WTC11 (cell line): Measurements from ENCODE around the gene STK32C. TPM values are rescaled to one million over a fixed set of nuclear protein-coding genes. Genes with fewer than 3 reads are reported as not detected.

Experiments used
- ATAC-seq: fragments of 200-7000 bp; cut with Tn5 transposase; 2 replicates; pipeline ENCODE4 v1.10.0; 2021; ENCODE audit warnings: mild to moderate bottlenecking, moderate library complexity
- CTCF ChIA-PET: fragments of 300-600 bp; sonication (Branson Sonifier 250); formaldehyde crosslinking; loops from one replicate; lab custom pipeline; 2021; ENCODE audit warnings: antibody characterized with exemption; lab: Charles Lee
- POLR2A ChIA-PET: fragments of 350-600 bp; sonication (Branson Sonifier 250); formaldehyde crosslinking; loops from one replicate; lab custom pipeline; 2021; ENCODE audit warnings: antibody characterized with exemption; lab: Charles Lee
- DNase-seq: peaks from one replicate; pipeline ENCODE4 v3.0.0; 2021; ENCODE audit warnings: low spot score
- H3K27ac Mint-ChIP-seq: 2 replicates; pipeline ENCODE4 v1.8.0; 2021; ENCODE audit warnings: mixed read lengths
- H3K27me3 Mint-ChIP-seq: 2 replicates; pipeline ENCODE4 v1.8.0; 2021; ENCODE audit warnings: low read depth, mild to moderate bottlenecking, moderate library complexity, mixed read lengths
- H3K36me3 Mint-ChIP-seq: 2 replicates; pipeline ENCODE4 v1.8.0; 2021; ENCODE audit warnings: mixed read lengths
- H3K4me1 Mint-ChIP-seq: 2 replicates; pipeline ENCODE4 v1.8.0; 2022; ENCODE audit warnings: mixed read lengths
- H3K4me3 Mint-ChIP-seq: 2 replicates; pipeline ENCODE4 v1.8.0; 2021; ENCODE audit warnings: mild to moderate bottlenecking, moderate library complexity, mixed read lengths
- H3K9me3 Mint-ChIP-seq: 2 replicates; pipeline ENCODE4 v1.8.0; 2021; ENCODE audit warnings: mixed read lengths
- CREM ChIP-seq: sonication (generic); formaldehyde crosslinking; IDR thresholded peaks from 2 replicates; pipeline ENCODE4 v1.8.1; 2022; ENCODE audit warnings: mild to moderate bottlenecking, missing genetic modification reagents, moderate library complexity
- FOXP1 ChIP-seq: sonication (generic); formaldehyde crosslinking; IDR thresholded peaks from 2 replicates; pipeline ENCODE4 v1.8.0; 2022; ENCODE audit warnings: missing genetic modification reagents, mild to moderate bottlenecking, moderate library complexity, borderline replicate concordance
- GRHL2 ChIP-seq: fragments of 250-450 bp; sonication (Bioruptor Pico); IDR thresholded peaks from 2 replicates; pipeline ENCODE4 v1.8.0; 2022; ENCODE audit warnings: mild to moderate bottlenecking, moderate library complexity; ENCODE audit not compliant: insufficient replicate concordance, severe bottlenecking
- GTF2I ChIP-seq: fragments of 250-450 bp; sonication (Bioruptor Pico); conservative IDR thresholded peaks from 2 replicates; pipeline ENCODE4 v1.4.0; 2021; ENCODE audit warnings: mild to moderate bottlenecking
- JAZF1 ChIP-seq: fragments of 250-450 bp; sonication (Bioruptor Pico); IDR thresholded peaks from 2 replicates; pipeline ENCODE4 v1.9.0; 2021; ENCODE audit warnings: moderate library complexity, mild to moderate bottlenecking, inconsistent platforms
- JUN ChIP-seq: sonication (generic); formaldehyde crosslinking; IDR thresholded peaks from 2 replicates; pipeline ENCODE4 v1.8.0; 2023; ENCODE audit warnings: mild to moderate bottlenecking, missing genetic modification reagents
- KAT7 ChIP-seq: sonication (generic); formaldehyde crosslinking; IDR thresholded peaks from 2 replicates; pipeline ENCODE4 v1.8.1; 2023; ENCODE audit warnings: missing genetic modification reagents, mild to moderate bottlenecking, borderline replicate concordance
- NFATC4 ChIP-seq: fragments of 250-450 bp; sonication (Bioruptor Pico); IDR thresholded peaks from 2 replicates; pipeline ENCODE4 v1.9.0; 2021; ENCODE audit warnings: mild to moderate bottlenecking
- SOX15 ChIP-seq: fragments of 250-450 bp; sonication (Bioruptor Pico); IDR thresholded peaks from 2 replicates; pipeline ENCODE4 v1.9.0; 2021; ENCODE audit warnings: mild to moderate bottlenecking
- SP1 ChIP-seq: sonication (generic); formaldehyde crosslinking; conservative IDR thresholded peaks from 2 replicates; pipeline ENCODE4 v1.8.1; 2022; ENCODE audit warnings: missing genetic modification reagents
- ZNF121 ChIP-seq: sonication (generic); formaldehyde crosslinking; IDR thresholded peaks from 2 replicates; pipeline ENCODE4 v1.8.0; 2023; ENCODE audit warnings: missing genetic modification reagents
- ZNF138 ChIP-seq: sonication (generic); formaldehyde crosslinking; conservative IDR thresholded peaks from 2 replicates; pipeline ENCODE4 v1.8.1; 2022; ENCODE audit warnings: mild to moderate bottlenecking, moderate library complexity, missing genetic modification reagents
- total RNA-seq: library from RNA; stranded (reverse); gene quantifications from 3 replicates; pipeline ENCODE4 v1.2.3, GENCODE V29; 2021
- TF ChIP-seq, protein P1 (sequence below): sonication (generic); formaldehyde crosslinking; IDR thresholded peaks from 2 replicates; pipeline ENCODE4 v1.8.0; 2022; ENCODE audit warnings: mild to moderate bottlenecking, missing genetic modification reagents
- TF ChIP-seq, protein P2 (sequence below): sonication (generic); formaldehyde crosslinking; IDR thresholded peaks from 2 replicates; pipeline ENCODE4 v1.8.1; 2022; ENCODE audit warnings: low read depth, missing genetic modification reagents, borderline replicate concordance
- TF ChIP-seq, protein P3 (sequence below): sonication (generic); formaldehyde crosslinking; IDR thresholded peaks from 2 replicates; pipeline ENCODE4 v1.8.0; 2022; ENCODE audit warnings: mild to moderate bottlenecking, missing genetic modification reagents
- TF ChIP-seq, protein P4 (sequence below): fragments of 250-450 bp; sonication (Bioruptor Pico); IDR thresholded peaks from 2 replicates; pipeline ENCODE4 v1.9.0; 2021; ENCODE audit warnings: moderate library complexity, mild to moderate bottlenecking, inconsistent platforms, borderline replicate concordance
- TF ChIP-seq, protein P5 (sequence below): fragments of 200-600 bp; IDR thresholded peaks from 2 replicates; pipeline ENCODE4 v1.8.0; 2022; ENCODE audit warnings: antibody characterized with exemption
- TF ChIP-seq, protein P6 (sequence below): sonication (generic); formaldehyde crosslinking; conservative IDR thresholded peaks from 2 replicates; pipeline ENCODE4 v1.8.1; 2023; ENCODE audit warnings: mild to moderate bottlenecking, low read depth, missing genetic modification reagents, moderate library complexity
- TF ChIP-seq, protein P7 (sequence below): sonication (generic); formaldehyde crosslinking; IDR thresholded peaks from 2 replicates; pipeline ENCODE4 v1.8.1; 2023; ENCODE audit warnings: mild to moderate bottlenecking, missing genetic modification reagents
- TF ChIP-seq, protein P8 (sequence below): sonication (generic); formaldehyde crosslinking; IDR thresholded peaks from 2 replicates; pipeline ENCODE4 v1.8.1; 2022; ENCODE audit warnings: low read depth, mild to moderate bottlenecking, moderate library complexity, missing genetic modification reagents, borderline replicate concordance
- TF ChIP-seq, protein P9 (sequence below): fragments of 250-450 bp; sonication (Bioruptor Pico); conservative IDR thresholded peaks from 2 replicates; pipeline ENCODE4 v1.9.0; 2021; ENCODE audit warnings: mild to moderate bottlenecking
- TF ChIP-seq, protein P10 (sequence below): sonication (generic); formaldehyde crosslinking; IDR thresholded peaks from 2 replicates; pipeline ENCODE4 v1.8.0; 2022; ENCODE audit warnings: mild to moderate bottlenecking, missing genetic modification reagents

The STK32C gene
- total RNA-seq, 1 experiment from 2014 or later, result 20.7 TPM

DNA sequence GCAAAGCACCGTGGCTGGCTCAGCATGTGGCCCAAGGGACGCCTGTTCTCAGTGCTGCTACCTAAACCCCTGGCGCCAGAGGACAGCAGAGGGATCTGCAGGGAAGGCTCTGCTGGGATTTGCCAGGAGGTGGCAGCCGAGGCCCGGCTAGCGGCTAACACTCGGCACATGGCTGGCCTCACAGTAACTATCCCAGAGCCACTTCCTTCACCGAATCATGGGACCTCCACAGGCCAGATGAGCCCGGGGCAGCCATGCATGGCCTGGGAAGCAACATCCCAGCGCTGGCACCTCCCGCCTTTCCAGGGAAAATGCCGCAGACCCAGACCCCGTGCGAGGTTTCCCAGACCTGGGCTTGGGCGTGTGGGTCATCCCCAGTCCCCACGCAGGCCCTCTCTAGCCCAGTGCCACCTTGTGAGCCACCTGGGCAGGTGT is 84.6 kb downstream of the STK32C start:
- Mint-ChIP-seq H3K9me3 (peaks cover 12% of the 10 kb centered on the region), H3K27ac (no peak overlapping the region)
- POLR2A ChIA-PET, result no interaction called here
- TF ChIP-seq, protein P1, sequence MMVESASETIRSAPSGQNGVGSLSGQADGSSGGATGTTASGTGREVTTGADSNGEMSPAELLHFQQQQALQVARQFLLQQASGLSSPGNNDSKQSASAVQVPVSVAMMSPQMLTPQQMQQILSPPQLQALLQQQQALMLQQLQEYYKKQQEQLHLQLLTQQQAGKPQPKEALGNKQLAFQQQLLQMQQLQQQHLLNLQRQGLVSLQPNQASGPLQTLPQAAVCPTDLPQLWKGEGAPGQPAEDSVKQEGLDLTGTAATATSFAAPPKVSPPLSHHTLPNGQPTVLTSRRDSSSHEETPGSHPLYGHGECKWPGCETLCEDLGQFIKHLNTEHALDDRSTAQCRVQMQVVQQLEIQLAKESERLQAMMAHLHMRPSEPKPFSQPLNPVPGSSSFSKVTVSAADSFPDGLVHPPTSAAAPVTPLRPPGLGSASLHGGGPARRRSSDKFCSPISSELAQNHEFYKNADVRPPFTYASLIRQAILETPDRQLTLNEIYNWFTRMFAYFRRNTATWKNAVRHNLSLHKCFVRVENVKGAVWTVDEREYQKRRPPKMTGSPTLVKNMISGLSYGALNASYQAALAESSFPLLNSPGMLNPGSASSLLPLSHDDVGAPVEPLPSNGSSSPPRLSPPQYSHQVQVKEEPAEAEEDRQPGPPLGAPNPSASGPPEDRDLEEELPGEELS (CRISPR knock-in tag), result no peak
- TF ChIP-seq CREM (CRISPR knock-in tag), result no peak
- TF ChIP-seq JUN (CRISPR knock-in tag), result no peak
- TF ChIP-seq, protein P2, sequence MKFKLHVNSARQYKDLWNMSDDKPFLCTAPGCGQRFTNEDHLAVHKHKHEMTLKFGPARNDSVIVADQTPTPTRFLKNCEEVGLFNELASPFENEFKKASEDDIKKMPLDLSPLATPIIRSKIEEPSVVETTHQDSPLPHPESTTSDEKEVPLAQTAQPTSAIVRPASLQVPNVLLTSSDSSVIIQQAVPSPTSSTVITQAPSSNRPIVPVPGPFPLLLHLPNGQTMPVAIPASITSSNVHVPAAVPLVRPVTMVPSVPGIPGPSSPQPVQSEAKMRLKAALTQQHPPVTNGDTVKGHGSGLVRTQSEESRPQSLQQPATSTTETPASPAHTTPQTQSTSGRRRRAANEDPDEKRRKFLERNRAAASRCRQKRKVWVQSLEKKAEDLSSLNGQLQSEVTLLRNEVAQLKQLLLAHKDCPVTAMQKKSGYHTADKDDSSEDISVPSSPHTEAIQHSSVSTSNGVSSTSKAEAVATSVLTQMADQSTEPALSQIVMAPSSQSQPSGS (CRISPR knock-in tag), result no peak
- TF ChIP-seq SOX15, result no peak
- TF ChIP-seq, protein P3, sequence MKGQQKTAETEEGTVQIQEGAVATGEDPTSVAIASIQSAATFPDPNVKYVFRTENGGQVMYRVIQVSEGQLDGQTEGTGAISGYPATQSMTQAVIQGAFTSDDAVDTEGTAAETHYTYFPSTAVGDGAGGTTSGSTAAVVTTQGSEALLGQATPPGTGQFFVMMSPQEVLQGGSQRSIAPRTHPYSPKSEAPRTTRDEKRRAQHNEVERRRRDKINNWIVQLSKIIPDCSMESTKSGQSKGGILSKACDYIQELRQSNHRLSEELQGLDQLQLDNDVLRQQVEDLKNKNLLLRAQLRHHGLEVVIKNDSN, result no peak
- no peak for TF ChIP-seq GRHL2 (CRISPR knock-in tag)
- TF ChIP-seq, protein P4, sequence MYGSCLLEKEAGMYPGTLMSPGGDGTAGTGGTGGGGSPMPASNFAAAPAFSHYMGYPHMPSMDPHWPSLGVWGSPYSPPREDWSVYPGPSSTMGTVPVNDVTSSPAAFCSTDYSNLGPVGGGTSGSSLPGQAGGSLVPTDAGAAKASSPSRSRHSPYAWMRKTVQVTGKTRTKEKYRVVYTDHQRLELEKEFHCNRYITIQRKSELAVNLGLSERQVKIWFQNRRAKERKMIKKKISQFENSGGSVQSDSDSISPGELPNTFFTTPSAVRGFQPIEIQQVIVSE (CRISPR knock-in tag), result no peak
- TF ChIP-seq FOXP1 (CRISPR knock-in tag), result no peak
- TF ChIP-seq, protein P5, sequence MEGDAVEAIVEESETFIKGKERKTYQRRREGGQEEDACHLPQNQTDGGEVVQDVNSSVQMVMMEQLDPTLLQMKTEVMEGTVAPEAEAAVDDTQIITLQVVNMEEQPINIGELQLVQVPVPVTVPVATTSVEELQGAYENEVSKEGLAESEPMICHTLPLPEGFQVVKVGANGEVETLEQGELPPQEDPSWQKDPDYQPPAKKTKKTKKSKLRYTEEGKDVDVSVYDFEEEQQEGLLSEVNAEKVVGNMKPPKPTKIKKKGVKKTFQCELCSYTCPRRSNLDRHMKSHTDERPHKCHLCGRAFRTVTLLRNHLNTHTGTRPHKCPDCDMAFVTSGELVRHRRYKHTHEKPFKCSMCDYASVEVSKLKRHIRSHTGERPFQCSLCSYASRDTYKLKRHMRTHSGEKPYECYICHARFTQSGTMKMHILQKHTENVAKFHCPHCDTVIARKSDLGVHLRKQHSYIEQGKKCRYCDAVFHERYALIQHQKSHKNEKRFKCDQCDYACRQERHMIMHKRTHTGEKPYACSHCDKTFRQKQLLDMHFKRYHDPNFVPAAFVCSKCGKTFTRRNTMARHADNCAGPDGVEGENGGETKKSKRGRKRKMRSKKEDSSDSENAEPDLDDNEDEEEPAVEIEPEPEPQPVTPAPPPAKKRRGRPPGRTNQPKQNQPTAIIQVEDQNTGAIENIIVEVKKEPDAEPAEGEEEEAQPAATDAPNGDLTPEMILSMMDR, result no peak
- TF ChIP-seq KAT7, result no peak
- TF ChIP-seq, protein P6, sequence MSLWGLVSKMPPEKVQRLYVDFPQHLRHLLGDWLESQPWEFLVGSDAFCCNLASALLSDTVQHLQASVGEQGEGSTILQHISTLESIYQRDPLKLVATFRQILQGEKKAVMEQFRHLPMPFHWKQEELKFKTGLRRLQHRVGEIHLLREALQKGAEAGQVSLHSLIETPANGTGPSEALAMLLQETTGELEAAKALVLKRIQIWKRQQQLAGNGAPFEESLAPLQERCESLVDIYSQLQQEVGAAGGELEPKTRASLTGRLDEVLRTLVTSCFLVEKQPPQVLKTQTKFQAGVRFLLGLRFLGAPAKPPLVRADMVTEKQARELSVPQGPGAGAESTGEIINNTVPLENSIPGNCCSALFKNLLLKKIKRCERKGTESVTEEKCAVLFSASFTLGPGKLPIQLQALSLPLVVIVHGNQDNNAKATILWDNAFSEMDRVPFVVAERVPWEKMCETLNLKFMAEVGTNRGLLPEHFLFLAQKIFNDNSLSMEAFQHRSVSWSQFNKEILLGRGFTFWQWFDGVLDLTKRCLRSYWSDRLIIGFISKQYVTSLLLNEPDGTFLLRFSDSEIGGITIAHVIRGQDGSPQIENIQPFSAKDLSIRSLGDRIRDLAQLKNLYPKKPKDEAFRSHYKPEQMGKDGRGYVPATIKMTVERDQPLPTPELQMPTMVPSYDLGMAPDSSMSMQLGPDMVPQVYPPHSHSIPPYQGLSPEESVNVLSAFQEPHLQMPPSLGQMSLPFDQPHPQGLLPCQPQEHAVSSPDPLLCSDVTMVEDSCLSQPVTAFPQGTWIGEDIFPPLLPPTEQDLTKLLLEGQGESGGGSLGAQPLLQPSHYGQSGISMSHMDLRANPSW (CRISPR knock-in tag), result no peak
- TF ChIP-seq GTF2I (CRISPR knock-in tag), result no peak
- TF ChIP-seq, protein P7, sequence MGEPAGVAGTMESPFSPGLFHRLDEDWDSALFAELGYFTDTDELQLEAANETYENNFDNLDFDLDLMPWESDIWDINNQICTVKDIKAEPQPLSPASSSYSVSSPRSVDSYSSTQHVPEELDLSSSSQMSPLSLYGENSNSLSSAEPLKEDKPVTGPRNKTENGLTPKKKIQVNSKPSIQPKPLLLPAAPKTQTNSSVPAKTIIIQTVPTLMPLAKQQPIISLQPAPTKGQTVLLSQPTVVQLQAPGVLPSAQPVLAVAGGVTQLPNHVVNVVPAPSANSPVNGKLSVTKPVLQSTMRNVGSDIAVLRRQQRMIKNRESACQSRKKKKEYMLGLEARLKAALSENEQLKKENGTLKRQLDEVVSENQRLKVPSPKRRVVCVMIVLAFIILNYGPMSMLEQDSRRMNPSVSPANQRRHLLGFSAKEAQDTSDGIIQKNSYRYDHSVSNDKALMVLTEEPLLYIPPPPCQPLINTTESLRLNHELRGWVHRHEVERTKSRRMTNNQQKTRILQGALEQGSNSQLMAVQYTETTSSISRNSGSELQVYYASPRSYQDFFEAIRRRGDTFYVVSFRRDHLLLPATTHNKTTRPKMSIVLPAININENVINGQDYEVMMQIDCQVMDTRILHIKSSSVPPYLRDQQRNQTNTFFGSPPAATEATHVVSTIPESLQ (CRISPR knock-in tag), result no peak
- TF ChIP-seq, protein P8, sequence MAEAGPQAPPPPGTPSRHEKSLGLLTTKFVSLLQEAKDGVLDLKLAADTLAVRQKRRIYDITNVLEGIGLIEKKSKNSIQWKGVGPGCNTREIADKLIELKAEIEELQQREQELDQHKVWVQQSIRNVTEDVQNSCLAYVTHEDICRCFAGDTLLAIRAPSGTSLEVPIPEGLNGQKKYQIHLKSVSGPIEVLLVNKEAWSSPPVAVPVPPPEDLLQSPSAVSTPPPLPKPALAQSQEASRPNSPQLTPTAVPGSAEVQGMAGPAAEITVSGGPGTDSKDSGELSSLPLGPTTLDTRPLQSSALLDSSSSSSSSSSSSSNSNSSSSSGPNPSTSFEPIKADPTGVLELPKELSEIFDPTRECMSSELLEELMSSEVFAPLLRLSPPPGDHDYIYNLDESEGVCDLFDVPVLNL (CRISPR knock-in tag), result no peak
- TF ChIP-seq, protein P9, sequence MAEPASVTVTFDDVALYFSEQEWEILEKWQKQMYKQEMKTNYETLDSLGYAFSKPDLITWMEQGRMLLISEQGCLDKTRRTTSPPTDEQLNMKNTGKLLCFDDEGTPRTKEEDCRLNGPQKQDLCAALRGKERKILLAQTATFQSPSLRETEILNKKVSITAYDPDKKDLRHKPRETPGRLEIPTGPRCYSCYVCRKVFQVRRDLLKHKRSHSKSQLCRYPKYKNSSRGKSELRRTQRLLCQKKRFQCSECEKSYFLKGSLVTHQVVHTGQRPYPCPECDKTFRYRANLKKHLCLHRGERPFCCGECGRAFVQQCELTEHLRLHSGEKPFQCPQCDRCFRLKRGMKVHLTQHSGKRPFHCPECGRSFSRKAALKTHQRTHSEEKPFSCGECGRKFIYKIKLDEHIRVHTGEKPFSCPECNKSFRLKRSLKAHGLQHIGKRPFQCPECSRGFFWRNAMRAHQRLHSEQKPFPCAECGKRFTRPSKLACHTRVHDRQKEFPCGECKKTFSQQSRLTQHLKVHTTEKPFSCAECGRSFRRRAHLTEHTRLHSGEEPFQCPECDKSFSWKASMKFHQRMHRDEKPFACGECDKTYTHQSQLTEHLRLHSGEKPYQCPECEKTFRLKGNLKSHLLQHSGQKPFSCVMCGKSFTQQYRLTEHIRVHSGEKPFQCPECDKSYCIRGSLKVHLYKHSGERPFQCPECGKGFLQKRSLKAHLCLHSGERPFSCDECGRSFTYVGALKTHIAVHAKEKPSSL (CRISPR knock-in tag), result no peak
- TF ChIP-seq ZNF138, result no peak
- peak; percentile 41; the same call in 1 of the 2 replicates for TF ChIP-seq ZNF121 (CRISPR knock-in tag)
- TF ChIP-seq, protein P10, sequence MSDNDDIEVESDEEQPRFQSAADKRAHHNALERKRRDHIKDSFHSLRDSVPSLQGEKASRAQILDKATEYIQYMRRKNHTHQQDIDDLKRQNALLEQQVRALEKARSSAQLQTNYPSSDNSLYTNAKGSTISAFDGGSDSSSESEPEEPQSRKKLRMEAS (CRISPR knock-in tag), result peak; percentile 84
- peak; percentile 51; the same call in 1 of the 2 replicates for TF ChIP-seq SP1 (CRISPR knock-in tag)
- TF ChIP-seq NFATC4 (CRISPR knock-in tag), result no peak
- TF ChIP-seq JAZF1, result no peak

More for the DNA sequence above, 84.6 kb downstream of the STK32C start:
- DNase-seq (peak; percentile 83), ATAC-seq (peak; percentile 92)
- no peaks in the 10 kb centered on the region for H3K4me1 Mint-ChIP-seq
- CTCF ChIA-PET, result interaction anchor here (0.8 to 1.7 kb wide), 5 partner anchors 128 to 138 kb away, joined by 3 to 8 read pairs (median 5); no protein-coding TSS in a partner anchor
- no peak overlapping the region for H3K4me3 Mint-ChIP-seq
- peaks cover 9% of the 10 kb centered on the region for H3K36me3 Mint-ChIP-seq
- H3K27me3 Mint-ChIP-seq, result no peaks in the 10 kb centered on the region
